HepG2 (cell line): ENCODE measurements around the gene ARHGEF37. TPM values are rescaled to one million over a fixed set of nuclear protein-coding genes. Genes with fewer than 3 reads are reported as not detected.
A peak's percentile ranks its signal among the peaks of the same experiment; 100 is the strongest.

Experiments used
- ATAC-seq: fragments of 200-7000 bp; cut with Tn5 transposase; 3 replicates; pipeline ENCODE4 v1.9.1; 2020; ENCODE audit warnings: mild to moderate bottlenecking, moderate library complexity
- BruUV-seq: library from RNA; stranded (reverse); fragments of 400-500 nt; replicated peaks from 2 replicates; lab custom pipeline; 2021; lab: Mats Ljungman, UMichigan
- CTCF ChIA-PET: fragments of 300-600 bp; formaldehyde crosslinking; extraction: SDS; loops from one replicate; lab custom pipeline; 2021; ENCODE audit warnings: low total read pairs, inconsistent platforms, low intra/inter-chr PET ratio; lab: Yijun Ruan, JAX
- POLR2A ChIA-PET: fragments of 350-600 bp; sonication (Branson Sonifier 250); formaldehyde crosslinking; loops from one replicate; lab custom pipeline; 2020; ENCODE audit warnings: antibody characterized with exemption, inconsistent platforms; lab: Yijun Ruan, JAX
- DNase-seq: peaks from one replicate; pipeline ENCODE4 v3.0.0-alpha.2; 2015; ENCODE audit warnings: low spot score
- FAIRE-seq: peaks from 3 replicates; lab custom pipeline; 2011; peaks lifted over from hg19 to GRCh38; lab: Jason Lieb, UNC
- H2AFZ ChIP-seq: one replicate; pipeline ENCODE4 v1.6.1; 2011; ENCODE audit warnings: low read length, inconsistent platforms
- H3K27ac ChIP-seq: fragments of 300-600 bp; 3 replicates; pipeline ENCODE4 v1.8.0; 2011; ENCODE audit warnings: mixed run types, mild to moderate bottlenecking, mixed read lengths, low read length, inconsistent platforms; ENCODE audit not compliant: insufficient read depth; ENCODE audit errors: extremely low read length
- H3K27me3 ChIP-seq, 2 experiments: fragments of 200-600 bp in 1 of 2; 2 replicates in 1 of 2; 3 replicates in 1 of 2; pipeline versions ENCODE4 v1.6.0 to v1.8.0; 2011; ENCODE audit warnings: low read length in 2 of 2, mild to moderate bottlenecking in 2 of 2, moderate library complexity in 2 of 2, inconsistent platforms in 1 of 2; ENCODE audit not compliant: insufficient read depth in 2 of 2, control insufficient read depth in 1 of 2
- H3K36me3 ChIP-seq, 2 experiments: fragments of 200-600 bp in 1 of 2; replicated peaks in 1 of 2; 2 replicates in 1 of 2; 3 replicates in 1 of 2; pipeline versions ENCODE4 v1.5.1 to v1.8.0; 2011; ENCODE audit warnings: low read length in 2 of 2, inconsistent platforms in 1 of 2; ENCODE audit not compliant: insufficient read depth in 2 of 2, control insufficient read depth in 1 of 2
- H3K4me1 ChIP-seq: 2 replicates; pipeline ENCODE4 v1.5.1; 2012; ENCODE audit warnings: low read length, inconsistent platforms; ENCODE audit not compliant: insufficient read depth
- H3K4me2 ChIP-seq: 2 replicates; pipeline ENCODE4 v1.6.0; 2011; ENCODE audit warnings: low read depth, low read length, inconsistent platforms
- H3K4me3 ChIP-seq, 3 experiments: fragments of 200-600 bp in 1 of 3; sonication (generic), shearing (Covaris generic) in 1 of 3; replicated peaks in 1 of 3; 2 replicates each; pipeline ENCODE4 v1.5.1; 2011 to 2016; ENCODE audit warnings: low read length in 3 of 3, inconsistent platforms in 2 of 3, low read depth in 2 of 3, mild to moderate bottlenecking in 2 of 3, control low read depth in 1 of 3, mixed read lengths in 1 of 3; ENCODE audit not compliant: insufficient read depth in 1 of 3
- H3K79me2 ChIP-seq: one replicate; pipeline ENCODE4 v1.6.1; 2011; ENCODE audit warnings: low read length, inconsistent platforms; ENCODE audit not compliant: insufficient read depth
- H3K9ac ChIP-seq: 2 replicates; pipeline ENCODE4 v1.6.0; 2011; ENCODE audit warnings: mild to moderate bottlenecking, low read depth, low read length, inconsistent platforms; ENCODE audit not compliant: insufficient read depth
- H3K9me3 ChIP-seq: 2 replicates; pipeline ENCODE4 v1.5.1; 2012; ENCODE audit warnings: mild to moderate bottlenecking, low read length
- H4K20me1 ChIP-seq: 2 replicates; pipeline ENCODE4 v1.6.0; 2011; ENCODE audit warnings: inconsistent platforms, mild to moderate bottlenecking, low read length, moderate library complexity; ENCODE audit not compliant: insufficient read depth
- CERS6 ChIP-seq: sonication (generic); formaldehyde crosslinking; IDR thresholded peaks from 2 replicates; pipeline ENCODE4 v1.5.0; 2020; ENCODE audit warnings: missing genetic modification reagents
- GLI4 ChIP-seq: sonication (generic); formaldehyde crosslinking; IDR thresholded peaks from 2 replicates; pipeline ENCODE4 v1.5.1; 2020; ENCODE audit warnings: missing genetic modification reagents, mild to moderate bottlenecking, moderate library complexity, borderline replicate concordance
- HMGA1 ChIP-seq: sonication (generic); formaldehyde crosslinking; conservative IDR thresholded peaks from 2 replicates; pipeline ENCODE4 v1.4.0; 2020; ENCODE audit warnings: missing genetic modification reagents
- MAFF ChIP-seq: IDR thresholded peaks from 2 replicates; pipeline ENCODE4 v1.6.1; 2011; ENCODE audit warnings: low read depth, low read length, improper control_type of control experiment
- MAFK ChIP-seq, 2 experiments: IDR thresholded peaks in 1 of 2; conservative IDR thresholded peaks in 1 of 2; 2 replicates each; pipeline ENCODE4 v1.6.1; 2011; ENCODE audit warnings: improper control_type of control experiment in 2 of 2, low read length in 2 of 2
- MIER3 ChIP-seq: IDR thresholded peaks from 2 replicates; pipeline ENCODE4 v1.6.1; 2016; ENCODE audit warnings: missing compliant biosample characterization, borderline replicate concordance
- MZF1 ChIP-seq: sonication (generic); formaldehyde crosslinking; IDR thresholded peaks from 2 replicates; pipeline ENCODE4 v1.8.1; 2023; ENCODE audit warnings: mild to moderate bottlenecking, missing genetic modification reagents, borderline replicate concordance
- NR2C2 ChIP-seq: sonication (generic); formaldehyde crosslinking; IDR thresholded peaks from 2 replicates; pipeline ENCODE4 v1.4.0; 2020; ENCODE audit warnings: missing genetic modification reagents, mild to moderate bottlenecking, moderate library complexity, borderline replicate concordance
- PRMT3 ChIP-seq: sonication (generic); formaldehyde crosslinking; IDR thresholded peaks from 2 replicates; pipeline ENCODE4 v1.8.1; 2022; ENCODE audit warnings: low read depth, mild to moderate bottlenecking, moderate library complexity, missing genetic modification reagents, borderline replicate concordance
- SRSF9 ChIP-seq: fragments of 200-400 bp; formaldehyde crosslinking; IDR thresholded peaks from 2 replicates; pipeline ENCODE4 v1.6.1; 2018; ENCODE audit warnings: borderline replicate concordance, mild to moderate bottlenecking, low read depth, low read length; ENCODE audit not compliant: insufficient read depth, poor library complexity, severe bottlenecking
- THYN1 ChIP-seq: sonication (generic); formaldehyde crosslinking; IDR thresholded peaks from 2 replicates; pipeline ENCODE4 v1.8.1; 2023; ENCODE audit warnings: low read depth, mild to moderate bottlenecking, moderate library complexity, missing genetic modification reagents, borderline replicate concordance
- ZBTB8A ChIP-seq: sonication (generic); formaldehyde crosslinking; IDR thresholded peaks from 2 replicates; pipeline ENCODE4 v1.4.0; 2020; ENCODE audit warnings: mild to moderate bottlenecking, low read depth, missing genetic modification reagents, borderline replicate concordance
- ZSCAN29 ChIP-seq: sonication (generic); formaldehyde crosslinking; conservative IDR thresholded peaks from 2 replicates; pipeline ENCODE4 v1.4.0; 2020; ENCODE audit warnings: mild to moderate bottlenecking, missing genetic modification reagents
- WGBS: methylation state at CpG from one replicate; pipeline ENCODE4 v1.1.6; 2017; ENCODE audit warnings: low lambda C conversion rate; 5-methylcytosine and 5-hydroxymethylcytosine counted together
- in situ Hi-C: cut with HindIII; loops from 2 replicates; pipeline ENCODE4 v1.10.0; 2017; ENCODE audit warnings: low pct_unique_long_range_greater_than_20kb; ENCODE audit not compliant: extremely low pct_ligation_motif_present
- intact Hi-C: fragments of 100-400 bp; cut with micrococcal nuclease; formaldehyde crosslinking; loops from one replicate; pipeline ENCODE4 v1.10.0; 2022; ENCODE audit not compliant: unreplicated experiment
- polyA plus RNA-seq, 8 experiments: library from polyadenylated mRNA; depleted of rRNA in 3 of 8; stranded (reverse) in 7 of 8; unstranded in 1 of 8; fragments of >200 nt; fragmentation: Illumina TruSeq in 4 of 8; extraction: Trizol in 4 of 8; gene quantifications; 2 replicates each; pipeline versions ENCODE4 v1.2.1 to v1.2.3, GENCODE V29; 2011 to 2016; ENCODE audit warnings: low read depth in 4 of 8, missing spikeins in 1 of 8, mixed read lengths in 1 of 8; ENCODE audit not compliant: insufficient read depth in 1 of 8
- total RNA-seq, 5 experiments: library from RNA; depleted of rRNA; stranded (reverse); fragments of >200 nt; fragmentation: Illumina TruSeq; extraction: Trizol; gene quantifications; 2 replicates each; pipeline ENCODE4 v1.2.3, GENCODE V29; 2016; ENCODE audit warnings: low read depth in 1 of 5

The ARHGEF37 gene
- total and polyA plus RNA-seq, 2 of the 13 experiments (the other 11 are each of a cell fraction or from before 2014, with no cell fraction given) = 0.18 to 0.27 TPM

DNA sequence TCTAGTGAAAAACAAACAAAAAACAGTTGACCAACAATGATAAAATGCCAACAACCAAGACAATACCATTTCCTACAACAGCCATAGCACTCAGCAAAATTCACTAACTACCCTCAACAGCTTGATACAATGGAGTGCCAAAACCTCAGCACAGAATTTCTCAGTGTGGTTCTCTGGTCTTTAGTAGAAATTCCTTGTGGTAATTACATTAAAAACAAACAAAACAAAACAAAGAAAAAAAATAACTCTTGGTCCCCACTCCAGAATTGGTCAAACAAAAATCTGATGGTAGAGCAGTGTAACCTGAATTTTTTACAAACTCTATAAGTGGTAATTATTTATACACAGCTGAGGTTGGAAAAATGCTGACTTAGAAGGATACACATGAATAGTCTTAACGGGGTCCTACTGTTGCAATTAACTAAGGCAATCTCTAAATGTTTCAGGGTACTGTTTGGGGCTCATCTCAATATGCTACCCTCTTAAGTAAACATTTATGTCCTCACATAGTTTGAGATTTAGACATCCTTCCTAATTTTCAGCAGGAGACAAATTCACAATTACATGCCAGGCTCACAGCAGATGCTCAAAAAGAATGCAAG is 43.8 kb upstream of the ARHGEF37 start:
- no TSS peak for BruUV-seq
- intact Hi-C loops (no loop called here), in situ Hi-C loops (no loop called here)
- ChIA-PET POLR2A (interaction anchor here (1.1 kb wide), 1 partner anchor 9 kb away, joined by 3 read pairs; no protein-coding TSS in a partner anchor), CTCF (no interaction called here)
- Histone ChIP-seq H3K4me2 (no peak overlapping the region), H3K79me2 (peaks cover 95% of the 10 kb centered on the region), H3K4me3 (no peak overlapping the region), H3K9ac (no peak overlapping the region), H3K27ac (no peak overlapping the region), H2AFZ (no peak overlapping the region), H3K4me1 (peaks cover 32% of the 10 kb centered on the region), H4K20me1 (peaks cover 71% of the 10 kb centered on the region), H3K27me3 (no peaks in the 10 kb centered on the region), H3K36me3 (peaks cover 9 to 38% of the 10 kb centered on the region in 2 experiments), H3K9me3 (no peaks in the 10 kb centered on the region)
- WGBS = 86% methylated on average over 1 of the region's 1 CpG
- TF ChIP-seq NR2C2 (CRISPR knock-in tag) (no peak), PRMT3 (CRISPR knock-in tag) (no peak), MIER3 (CRISPR knock-in tag) (no peak), CERS6 (CRISPR knock-in tag) (no peak), ZSCAN29 (CRISPR knock-in tag) (no peak), MAFK (conservative IDR thresholded peaks at IDR 0.05 in 1 of 2, IDR thresholded peaks at IDR 0.05 in 1 of 2; ENCODE audit: low read length in 2 of 2) (peak in 1 of 2 experiments; percentile 46; a peak in 3 of 4 replicates), HMGA1 (CRISPR knock-in tag) (no peak), MAFF (0 out of 2 replicates have a peak, but pooled peaks have one; percentile 27), SRSF9 (no peak), ZBTB8A (CRISPR knock-in tag) (no peak), GLI4 (CRISPR knock-in tag) (no peak), MZF1 (CRISPR knock-in tag) (no peak), THYN1 (CRISPR knock-in tag) (no peak)
- DNase-seq (no peak), FAIRE-seq (no peak), ATAC-seq (no peak)
